MM.1S (cell line): ENCODE results near the gene PRR18.

Experiments used
- DNase-seq: peaks from one replicate; pipeline ENCODE4 v3.0.0-alpha.2; 2015
- H2AFZ ChIP-seq: fragments of 300-600 bp; sonication (generic); 2 replicates; pipeline ENCODE4 v1.6.0; 2016; ENCODE audit warnings: antibody characterized with exemption, low read length
- H3F3A ChIP-seq: fragments of 300-600 bp; sonication (generic); 2 replicates; pipeline ENCODE4 v1.6.1; 2016; ENCODE audit warnings: mild to moderate bottlenecking, antibody characterized with exemption, low read length, moderate library complexity, mixed read lengths; ENCODE audit not compliant: insufficient read depth
- H3K27ac ChIP-seq: fragments of 300-600 bp; sonication (generic); 2 replicates; pipeline ENCODE4 v1.5.1; 2016; ENCODE audit warnings: mild to moderate bottlenecking, low read length
- H3K27me3 ChIP-seq: fragments of 300-600 bp; sonication (generic); replicated peaks from 2 replicates; pipeline ENCODE4 v1.6.0; 2016; ENCODE audit warnings: low read length; ENCODE audit not compliant: insufficient read depth
- H3K36me3 ChIP-seq: fragments of 300-600 bp; sonication (generic); replicated peaks from 2 replicates; pipeline ENCODE4 v1.6.1; 2016; ENCODE audit warnings: mild to moderate bottlenecking, low read length, mixed read lengths; ENCODE audit not compliant: insufficient read depth
- H3K4me1 ChIP-seq: fragments of 300-600 bp; sonication (generic); 2 replicates; pipeline ENCODE4 v1.6.1; 2016; ENCODE audit warnings: low read length, mixed read lengths
- H3K4me2 ChIP-seq: fragments of 300-600 bp; sonication (generic); 2 replicates; pipeline ENCODE4 v1.6.0; 2016; ENCODE audit warnings: low read depth, low read length
- H3K4me3 ChIP-seq: fragments of 300-600 bp; sonication (generic); 2 replicates; pipeline ENCODE4 v1.5.1; 2016; ENCODE audit warnings: low read length, mixed read lengths
- H3K79me2 ChIP-seq: fragments of 300-600 bp; sonication (generic); 2 replicates; pipeline ENCODE4 v1.6.1; 2016; ENCODE audit warnings: mixed run types, low read length, mixed read lengths
- H3K9ac ChIP-seq: fragments of 300-600 bp; sonication (generic); 2 replicates; pipeline ENCODE4 v1.6.1; 2016; ENCODE audit warnings: low read length, mixed read lengths
- H3K9me2 ChIP-seq: fragments of 300-600 bp; sonication (generic); replicated peaks from 2 replicates; pipeline ENCODE4 v1.6.1; 2016; ENCODE audit warnings: mild to moderate bottlenecking, low read length, mixed read lengths; ENCODE audit not compliant: insufficient read depth
- H3K9me3 ChIP-seq: fragments of 300-600 bp; sonication (generic); replicated peaks from 2 replicates; pipeline ENCODE4 v1.6.1; 2016; ENCODE audit warnings: mild to moderate bottlenecking, low read length, mixed read lengths; ENCODE audit not compliant: insufficient read depth
- H4K20me1 ChIP-seq: fragments of 300-600 bp; sonication (generic); 2 replicates; pipeline ENCODE4 v1.6.1; 2016; ENCODE audit warnings: mild to moderate bottlenecking, low read length, moderate library complexity, mixed read lengths; ENCODE audit not compliant: insufficient read depth
- CTCF ChIP-seq: fragments of 300-600 bp; sonication (generic); IDR thresholded peaks from 2 replicates; pipeline ENCODE4 v1.5.1; 2016; ENCODE audit warnings: antibody characterized with exemption, low read length, mixed read lengths
- EZH2 ChIP-seq: fragments of 300-600 bp; sonication (generic); optimal IDR thresholded peaks from 2 replicates; pipeline ENCODE3; 2017; ENCODE audit warnings: low read depth, mild to moderate bottlenecking, antibody characterized with exemption, low read length, mixed read lengths
- EZH2phosphoT487 ChIP-seq: fragments of 300-600 bp; sonication (generic); IDR thresholded peaks from 2 replicates; pipeline ENCODE4 v1.6.1; 2018; ENCODE audit warnings: antibody characterized with exemption, low read length

PRR18 gene

GRCh38 chr6:166335378-166336302, 27.4 kb upstream of the PRR18 start:
- peaks cover 17% of the 10 kb centered on the region for H3K4me1 ChIP-seq
- H3K4me2 ChIP-seq, result no peak overlapping the region
- no peaks in the 10 kb centered on the region for H3K9me3 ChIP-seq

GRCh38 chr6:166334878-166335277, 26.7 kb upstream of the PRR18 start:
- Histone ChIP-seq H3K9me3 (no peaks in the 10 kb centered on the region), H3K9me2 (no peaks in the 10 kb centered on the region), H3K36me3 (no peaks in the 10 kb centered on the region), H3K4me1 (peaks cover 17% of the 10 kb centered on the region), H3K27me3 (no peaks in the 10 kb centered on the region), H3K79me2 (peaks cover 59% of the 10 kb centered on the region), H3K4me2 (no peak overlapping the region), H3F3A (0 out of 2 replicates have a peak, but pooled peaks cover 4% of the 10 kb centered on the region), H2AFZ (no peak overlapping the region), H3K4me3 (no peak overlapping the region), H4K20me1 (no peaks in the 10 kb centered on the region), H3K9ac (no peak overlapping the region), H3K27ac (no peak overlapping the region)
- TF ChIP-seq EZH2 (no peak), CTCF (no peak), EZH2phosphoT487 (no peak)
- no peak for DNase-seq

More at GRCh38 chr6:166335378-166336302, 27.4 kb upstream of the PRR18 start:
- no peaks in the 10 kb centered on the region for H3K27me3 ChIP-seq
- no peak overlapping the region for H2AFZ ChIP-seq
- DNase-seq, result no peak
- no peak overlapping the region for H3K27ac ChIP-seq
- H4K20me1 ChIP-seq, result no peaks in the 10 kb centered on the region
- H3K79me2 ChIP-seq, result peaks cover 66% of the 10 kb centered on the region
- H3K36me3 ChIP-seq, result no peaks in the 10 kb centered on the region
- no peak overlapping the region for H3K4me3 ChIP-seq
- TF ChIP-seq CTCF (no peak), EZH2phosphoT487 (no peak), EZH2 (no peak)
- 0 out of 2 replicates have a peak, but pooled peaks cover 4% of the 10 kb centered on the region for H3F3A ChIP-seq
- no peaks in the 10 kb centered on the region for H3K9me2 ChIP-seq
- no peak overlapping the region for H3K9ac ChIP-seq

- H3K27ac ChIP-seq, result peak overlapping the region; percentile 35; the same call in 1 of the 2 replicates
These were observed 25.2 kb upstream of the PRR18 start for GRCh38 chr6:166333172-166333995.

More at GRCh38 chr6:166333172-166333995, 25.2 kb upstream of the PRR18 start:
- Histone ChIP-seq H3K4me1 (peaks cover 17% of the 10 kb centered on the region), H3K9me2 (no peaks in the 10 kb centered on the region), H3K36me3 (no peaks in the 10 kb centered on the region), H3K27me3 (no peaks in the 10 kb centered on the region), H3K9me3 (no peaks in the 10 kb centered on the region), H3K79me2 (peaks cover 44% of the 10 kb centered on the region), H3K4me3 (no peak overlapping the region; the same call in 1 of the 2 replicates), H2AFZ (no peak overlapping the region), H3F3A (0 out of 2 replicates have a peak, but pooled peaks cover 4% of the 10 kb centered on the region), H4K20me1 (no peaks in the 10 kb centered on the region), H3K4me2 (peak overlapping the region; percentile 52; the same call in 1 of the 2 replicates), H3K9ac (no peak overlapping the region)
- peak; percentile 46 for DNase-seq
- TF ChIP-seq EZH2 (no peak), CTCF (no peak), EZH2phosphoT487 (no peak)
